ENCODE results near the gene ADA.
"Not testable (repeated sequence)": the region's sequence is repeated elsewhere in the genome, so short reads cannot be mapped to it uniquely, and the experiment has no call there.

The ADA gene

DNA sequence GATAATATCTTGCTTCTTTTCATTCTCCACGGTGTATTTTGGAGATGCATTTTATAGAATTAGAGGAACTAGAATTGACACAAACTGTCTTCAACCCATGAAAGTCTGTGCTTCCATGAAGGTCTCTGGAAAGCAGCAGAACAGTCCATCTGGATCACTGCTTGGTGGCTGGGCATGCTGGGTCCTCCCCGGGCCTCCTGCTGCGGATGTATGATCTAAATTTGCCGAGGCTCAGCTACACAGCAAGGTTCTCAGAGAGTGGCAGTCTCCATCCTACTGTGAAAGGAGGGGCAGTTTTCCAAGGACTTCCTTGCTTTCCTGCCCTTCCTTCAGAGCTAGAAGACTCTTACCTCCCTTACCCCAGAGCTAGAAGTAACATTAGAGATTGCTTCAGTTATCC, 54.0 kb downstream of the ADA start:
- DNase-seq, result no peak

DNA sequence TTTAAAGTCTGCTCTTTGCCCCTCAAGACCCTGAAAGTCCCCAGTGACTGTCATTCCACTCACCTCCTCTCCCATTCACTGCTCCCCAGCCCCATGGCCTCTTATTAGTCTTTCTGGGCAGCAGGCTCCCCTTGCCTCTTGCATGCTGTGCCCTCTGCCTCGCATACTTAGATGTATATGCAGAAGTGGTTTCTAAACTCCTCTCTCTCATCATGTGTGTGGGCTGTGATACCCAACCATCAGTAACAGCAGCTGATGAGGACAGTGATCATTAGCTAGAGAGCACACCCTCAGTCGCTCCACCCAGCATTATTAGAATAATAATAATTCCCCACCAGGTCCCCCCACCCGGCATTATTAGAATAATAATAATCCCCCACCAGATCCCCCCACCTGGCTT, 54.6 kb downstream of the ADA start:
- no peak for DNase-seq

- no peak for DNase-seq
Measured at GRCh38 chr20:44596010-44596409, 55.5 kb downstream of the ADA start.

GRCh38 chr20:44594730-44595129, 56.8 kb downstream of the ADA start:
- DNase-seq, result peak; percentile 12

DNA sequence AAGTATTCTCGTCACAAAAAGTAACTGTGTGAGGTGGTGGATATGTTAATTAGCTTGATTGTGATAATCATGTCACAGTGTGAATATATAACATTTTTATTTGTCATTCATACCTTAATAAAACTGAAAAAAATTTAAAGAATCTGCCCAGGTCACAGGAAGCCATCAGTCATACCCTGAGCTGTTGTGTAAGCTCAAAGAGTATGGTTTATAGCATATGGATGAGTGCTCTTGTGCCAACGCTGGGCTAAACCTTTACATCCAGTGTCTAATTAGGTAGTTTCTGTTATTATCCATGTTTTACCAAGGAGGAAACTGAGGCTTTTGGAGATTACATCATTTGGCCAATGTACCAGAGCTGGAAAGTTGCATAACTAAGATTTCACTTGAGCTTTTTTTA, 57.7 kb downstream of the ADA start:
- no peak for DNase-seq

DNA sequence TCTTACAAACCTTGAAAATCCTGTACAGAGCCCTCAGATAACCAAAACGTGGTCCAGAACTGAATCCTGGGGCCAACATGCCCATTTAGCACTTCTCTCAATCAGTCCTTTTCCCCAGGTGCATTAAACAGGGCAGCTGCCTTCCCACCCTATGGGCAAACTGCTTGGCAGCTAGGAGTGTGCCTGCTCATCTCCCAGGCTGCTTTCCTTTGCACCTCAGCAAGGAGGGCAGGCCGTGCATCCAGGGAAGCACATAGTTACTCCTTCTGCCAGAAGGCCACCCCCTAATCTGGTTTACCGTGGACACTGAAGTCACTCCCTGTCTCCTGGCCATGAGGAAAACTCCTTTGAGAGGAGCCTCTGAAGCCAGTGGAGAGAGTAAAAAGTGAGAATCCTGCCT, 59.1 kb downstream of the ADA start:
- DNase-seq, result no peak

- DNase-seq, result no peak
Measured at GRCh38 chr20:44590980-44591778, 60.3 kb downstream of the ADA start.

- DNase-seq, result no peak
Measured at GRCh38 chr20:44589537-44589936, 62.0 kb downstream of the ADA start.

- DNase-seq, result not testable (repeated sequence)
Measured at GRCh38 chr20:44588321-44588720, 63.2 kb downstream of the ADA start.

GRCh38 chr20:44587035-44587980, 64.2 kb downstream of the ADA start:
- DNase-seq, result no peak

DNA sequence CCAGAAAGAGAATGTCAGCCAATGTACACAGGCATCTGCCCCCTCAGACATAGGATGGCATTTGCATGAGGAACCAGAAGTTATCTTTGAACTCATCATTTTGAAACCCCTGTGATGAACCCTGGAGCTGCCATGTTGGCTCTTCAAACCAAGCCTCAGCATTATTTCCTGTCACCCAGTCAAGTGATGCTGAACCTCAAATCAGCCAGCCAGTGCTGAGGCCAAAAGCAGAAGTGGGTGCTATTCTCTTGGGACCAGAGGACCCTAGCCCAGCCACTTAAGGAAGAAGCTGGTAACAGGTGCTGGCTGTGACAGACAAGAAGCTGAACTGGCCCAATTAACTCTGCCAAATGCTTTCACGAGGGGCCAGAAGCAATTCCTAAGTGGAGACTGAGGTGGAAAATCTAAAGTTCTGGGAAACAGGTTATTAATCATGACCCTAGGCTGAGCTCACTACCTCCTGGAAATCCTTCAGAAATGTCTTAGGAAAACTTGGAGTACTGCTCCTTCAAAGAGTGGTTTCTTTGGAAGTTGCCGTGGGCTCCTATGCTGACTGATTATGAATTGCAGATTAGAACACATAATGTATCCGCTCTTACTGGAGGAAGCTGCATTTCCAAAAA, 65.1 kb downstream of the ADA start:
- DNase-seq, result no peak

DNA sequence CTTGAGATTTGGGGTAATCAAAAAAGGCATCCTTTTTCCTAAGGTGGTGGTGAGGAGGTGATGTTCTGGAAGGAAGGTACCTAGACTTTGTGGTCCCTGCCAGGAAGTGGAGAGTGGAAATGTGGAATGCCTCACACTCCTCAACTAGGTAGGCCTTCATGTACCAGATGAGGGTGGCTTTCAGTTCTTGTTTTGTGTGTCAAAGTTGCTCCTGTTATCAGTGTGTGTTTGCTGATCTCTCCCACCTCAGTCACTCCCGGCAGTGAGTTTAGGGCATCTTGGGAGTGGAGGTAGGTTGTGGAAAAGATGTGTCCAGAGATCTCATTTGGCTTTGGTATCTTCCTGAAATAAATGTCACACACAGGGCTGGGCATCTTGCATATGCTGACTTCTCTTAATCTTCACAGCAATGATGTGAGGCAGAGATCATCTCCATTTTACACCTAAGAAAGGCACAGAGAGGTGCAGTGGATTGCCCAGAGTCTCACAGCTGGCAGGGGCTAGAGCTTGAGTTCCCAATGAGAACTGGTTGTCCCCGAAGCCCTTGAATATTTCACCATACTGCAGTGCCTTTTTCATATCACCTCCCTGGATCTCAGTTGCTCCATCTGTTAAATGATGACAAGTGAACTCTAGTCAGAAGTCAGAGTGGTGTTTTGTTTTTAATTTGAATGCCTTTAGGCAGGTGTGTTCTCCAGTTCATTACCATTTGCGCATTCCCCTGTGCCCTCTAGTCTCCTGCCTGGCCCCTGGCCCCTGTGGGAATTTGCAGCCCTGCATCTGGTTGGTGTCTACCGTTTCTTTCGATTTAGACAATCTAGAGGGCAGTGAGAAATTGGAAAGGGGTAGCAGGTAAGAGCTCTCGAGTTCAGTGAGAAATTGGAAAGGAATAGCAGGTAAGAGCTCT, 66.2 kb downstream of the ADA start:
- DNase-seq, result no peak

GRCh38 chr20:44584162-44584561, 67.3 kb downstream of the ADA start:
- DNase-seq, result no peak

- DNase-seq, result no peak
Measured at GRCh38 chr20:44583157-44583556, 68.3 kb downstream of the ADA start.

- DNase-seq, result no peak
Measured at GRCh38 chr20:44582311-44583025, 69.0 kb downstream of the ADA start, which contains the start of gene PKIG. TSS of gene PKIG (plus strand) at chr20:44582579. CDS start at chr20:44614557, 31,978 bp downstream.

DNA sequence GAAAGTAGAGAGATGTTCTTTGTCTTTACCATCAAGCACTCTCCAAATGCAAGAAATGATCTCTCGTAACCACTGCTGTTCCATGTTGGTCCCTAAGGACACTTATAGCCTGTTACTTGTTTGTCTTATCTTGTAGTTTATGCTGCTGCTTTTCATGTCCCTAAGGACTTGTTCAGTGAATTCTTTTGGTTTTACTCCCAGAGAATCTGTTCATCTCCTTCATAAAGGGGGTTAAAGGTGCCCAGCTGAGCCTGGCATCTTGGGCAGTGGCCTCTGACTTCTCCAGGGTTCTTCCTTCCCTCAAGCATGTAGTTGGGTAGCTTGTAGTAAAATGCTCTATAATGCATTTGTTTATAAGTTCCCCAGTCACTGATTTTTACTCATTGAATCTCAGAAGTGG, 70.0 kb downstream of the ADA start:
- DNase-seq, result no peak

DNA sequence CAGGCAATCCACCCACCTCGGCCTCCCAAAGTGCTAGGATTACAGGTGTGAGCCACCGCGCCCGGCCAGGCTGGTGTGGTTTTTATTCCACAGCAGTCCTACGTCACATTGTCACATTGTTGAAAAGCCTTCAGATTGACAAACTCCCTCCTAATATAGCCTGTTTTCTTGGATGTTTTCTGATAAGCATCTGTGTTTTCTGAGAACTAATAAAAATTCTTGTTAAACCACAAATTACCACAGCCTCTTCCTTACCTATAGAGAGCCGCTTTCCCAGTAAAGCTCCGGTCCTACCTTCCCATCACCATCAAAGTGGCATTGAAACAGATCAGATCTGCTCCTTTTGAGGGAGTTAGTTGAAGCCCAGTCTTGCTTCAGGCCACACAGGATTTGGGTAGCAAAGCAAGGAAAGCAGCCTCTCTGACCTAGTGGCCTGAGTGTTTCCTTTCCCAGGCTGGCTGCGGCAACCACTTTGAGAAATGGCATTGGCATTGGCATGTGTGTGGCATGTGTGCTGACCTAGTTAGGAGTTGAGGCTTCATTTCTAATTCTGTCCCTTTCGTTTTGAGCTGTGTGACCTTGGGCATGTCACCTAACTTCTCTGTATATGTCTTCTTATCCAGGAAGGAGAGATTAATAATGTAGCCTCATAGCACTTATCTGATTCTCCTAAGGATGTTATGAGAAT, 70.8 kb downstream of the ADA start:
- no peak for DNase-seq

GRCh38 chr20:44579313-44580081, 72.0 kb downstream of the ADA start:
- no peak for DNase-seq

DNA sequence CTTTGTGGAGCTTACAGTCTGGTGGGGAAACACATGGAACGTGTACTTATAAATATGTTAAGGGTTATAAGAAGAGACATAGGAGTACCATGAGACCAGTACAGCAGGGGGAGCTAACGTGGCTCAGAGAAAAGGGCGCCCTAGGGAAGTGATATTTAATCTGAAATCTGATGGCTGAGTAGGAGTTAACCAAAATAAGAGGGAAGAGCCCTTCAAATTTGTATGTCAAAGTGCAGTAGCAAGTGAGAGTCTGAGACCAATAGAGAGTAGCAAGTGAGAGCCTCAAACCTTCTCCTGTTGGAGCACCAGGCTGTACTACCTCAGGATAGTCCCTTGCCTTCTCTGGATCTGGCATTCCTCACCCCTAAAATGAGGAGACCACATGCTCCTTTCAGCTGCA, 75.2 kb downstream of the ADA start:
- DNase-seq, result no peak

DNA sequence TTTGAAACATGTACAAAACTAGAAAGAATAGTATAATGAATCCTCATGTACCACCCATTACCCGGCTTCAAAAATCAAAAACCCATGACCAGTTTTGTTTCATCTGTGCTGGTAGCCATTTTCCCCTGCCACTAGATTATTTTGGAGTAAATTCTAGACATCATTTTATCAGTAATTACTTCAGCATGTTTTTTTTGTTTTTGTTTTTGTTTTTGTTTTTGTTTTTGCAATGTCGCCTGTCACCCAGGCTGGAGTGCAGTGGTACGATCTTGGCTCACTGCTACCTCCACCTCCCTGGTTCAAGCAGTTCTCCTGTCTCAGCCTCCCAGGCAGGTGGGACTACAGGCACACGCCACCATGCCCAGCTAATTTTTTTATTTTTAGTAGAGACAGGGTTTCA, 77.1 kb downstream of the ADA start:
- no peak for DNase-seq
